ENCODE results near the gene EPHA10. TPM values are rescaled to one million over a fixed set of nuclear protein-coding genes. Genes with fewer than 3 reads are reported as not detected.
"Not testable (repeated sequence)": the region's sequence is repeated elsewhere in the genome, so short reads cannot be mapped to it uniquely, and the experiment has no call there.

EPHA10 gene
- total RNA-seq, 2 experiments from 2014 or later: 0.48 to 0.92 TPM

- CTCF ChIA-PET: interaction anchor here (1.0 to 5.2 kb wide), 4 partner anchors 73 to 167 kb away, joined by 3 to 47 read pairs (median 6); partner anchors contain the start of genes C1orf122, EPHA10, MTF1 and SNIP1
- DNase-seq: no peak
- peaks cover 38% of the 10 kb centered on the region for H3K36me3 Mint-ChIP-seq
Observed at GRCh38 chr1:37692834-37693175, 72.1 kb downstream of the EPHA10 start.

GRCh38 chr1:37692078-37692833 is 72.7 kb downstream of the EPHA10 start, which contains the start of gene CDCA8:
TSS of gene CDCA8 (plus strand) at chr1:37692516. CDS start at chr1:37692691, 175 bp downstream.
- peak within 1 kb of the TSS; percentile 88 for H3K27ac Mint-ChIP-seq
- H3K4me1 Mint-ChIP-seq (ENCODE audit: low read depth): peaks cover 31% of the 10 kb centered on the region
- no peaks in the 10 kb centered on the region for H3K27me3 Mint-ChIP-seq
- intact Hi-C loops (cut with micrococcal nuclease): loop anchor here (1.0 to 5.0 kb wide), 9 partner anchors 47 to 300 kb away; partner anchors contain the start of genes GNL2, MTF1, SF3A3 and SNIP1
- H3K36me3 Mint-ChIP-seq: peaks cover 37% of the 10 kb centered on the region
- ChIA-PET POLR2A (interaction anchor here (0.7 to 2.2 kb wide), 10 partner anchors 10 to 320 kb away, joined by 3 to 11 read pairs (median 3); partner anchors contain the start of genes C1orf122, GNL2, UTP11 and YRDC), CTCF (interaction anchor here (0.7 to 5.2 kb wide), 9 partner anchors 10 to 1223 kb away, joined by 3 to 47 read pairs (median 3); partner anchors contain the start of genes C1orf122, EPHA10, MTF1 and SNIP1)
- peak; percentile 99 for DNase-seq
- H3K9me3 Mint-ChIP-seq: no peaks in the 10 kb centered on the region
- H3K4me3 Mint-ChIP-seq: peak within 1 kb of the TSS; percentile 97

More at GRCh38 chr1:37692834-37693175, 72.1 kb downstream of the EPHA10 start:
- H3K9me3 Mint-ChIP-seq: no peaks in the 10 kb centered on the region
- peak overlapping the region; percentile 97 for H3K4me3 Mint-ChIP-seq
- POLR2A ChIA-PET: interaction anchor here (0.8 to 2.2 kb wide), 8 partner anchors 9 to 218 kb away, joined by 3 to 11 read pairs (median 4); partner anchors contain the start of genes C1orf122, GNL2, YRDC and ZC3H12A
- peaks cover 31% of the 10 kb centered on the region for H3K4me1 Mint-ChIP-seq (ENCODE audit: low read depth)
- no peaks in the 10 kb centered on the region for H3K27me3 Mint-ChIP-seq
- H3K27ac Mint-ChIP-seq: peak overlapping the region; percentile 88
- intact Hi-C loops (cut with micrococcal nuclease): loop anchor here (1.0 to 5.0 kb wide), 9 partner anchors 46 to 299 kb away; partner anchors contain the start of genes GNL2, MTF1, SF3A3 and SNIP1

DNA sequence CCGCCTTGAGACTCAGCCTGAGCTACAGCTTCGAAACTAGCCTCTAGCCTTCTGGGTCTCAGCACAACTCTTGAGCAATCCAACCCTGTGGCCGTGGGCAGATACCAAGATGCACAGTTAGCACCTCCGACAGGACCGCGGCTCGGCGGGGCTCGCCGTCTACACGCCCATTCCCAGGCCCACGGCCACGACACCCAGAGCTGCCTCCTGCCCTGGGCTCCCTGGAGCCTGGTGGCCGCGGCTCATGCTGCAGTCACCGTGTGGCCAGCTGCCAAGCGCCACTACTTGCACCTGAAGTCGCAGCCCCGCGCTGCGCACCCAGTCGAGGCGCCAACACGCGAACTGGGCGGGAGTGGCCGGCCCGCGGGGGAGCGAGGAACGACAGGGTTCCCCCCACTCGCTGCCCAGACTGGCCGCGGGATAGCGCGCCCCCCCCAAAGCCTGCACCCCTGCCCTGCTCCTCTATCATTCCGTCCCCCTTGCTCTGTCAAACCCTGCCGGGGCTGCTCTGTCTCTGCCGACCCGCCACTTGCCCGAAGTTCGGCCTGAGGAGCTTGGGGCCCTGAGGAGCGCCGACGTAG is 73.3 kb downstream of the EPHA10 start:
- peak overlapping the region; percentile 97 for H3K4me3 Mint-ChIP-seq
- DNase-seq: peak; percentile 49

GRCh38 chr1:37688926-37689325 is 76.0 kb downstream of the EPHA10 start:
- no peaks in the 10 kb centered on the region for H3K27me3 Mint-ChIP-seq
- no peaks in the 10 kb centered on the region for H3K9me3 Mint-ChIP-seq
- intact Hi-C loops (cut with micrococcal nuclease): no loop called here
- CTCF ChIA-PET: interaction anchor here (0.7 to 5.2 kb wide), 9 partner anchors 9 to 174 kb away, joined by 3 to 47 read pairs (median 3); partner anchors contain the start of genes GNL2, MEAF6, MTF1 and YRDC
- POLR2A ChIA-PET: interaction anchor here (0.9 to 1.3 kb wide), 5 partner anchors 10 to 211 kb away, joined by 3 to 6 read pairs (median 3); partner anchors contain the start of genes GNL2 and MTF1
- peak overlapping the region; percentile 97 for H3K4me3 Mint-ChIP-seq
- H3K27ac Mint-ChIP-seq: no peak overlapping the region
- no peak for DNase-seq
- peaks cover 31% of the 10 kb centered on the region for H3K36me3 Mint-ChIP-seq
- H3K4me1 Mint-ChIP-seq (ENCODE audit: low read depth): peaks cover 31% of the 10 kb centered on the region

More for the DNA sequence above, 73.3 kb downstream of the EPHA10 start:
- peak overlapping the region; percentile 88 for H3K27ac Mint-ChIP-seq
- intact Hi-C loops (cut with micrococcal nuclease): loop anchor here (1.0 to 5.0 kb wide), 10 partner anchors 48 to 301 kb away; partner anchors contain the start of genes GNL2, MEAF6, MTF1 and SF3A3
- peaks cover 31% of the 10 kb centered on the region for H3K4me1 Mint-ChIP-seq (ENCODE audit: low read depth)
- no peaks in the 10 kb centered on the region for H3K27me3 Mint-ChIP-seq
- POLR2A ChIA-PET: interaction anchor here (0.7 to 2.2 kb wide), 6 partner anchors 64 to 321 kb away, joined by 3 to 11 read pairs (median 4); partner anchors contain the start of genes C1orf122, GNL2, UTP11 and YRDC
- peaks cover 33% of the 10 kb centered on the region for H3K36me3 Mint-ChIP-seq
- CTCF ChIA-PET: interaction anchor here (0.7 to 5.2 kb wide), 7 partner anchors 10 to 1222 kb away, joined by 3 to 47 read pairs (median 4); partner anchors contain the start of genes C1orf122, MTF1 and YRDC
- no peaks in the 10 kb centered on the region for H3K9me3 Mint-ChIP-seq

DNA sequence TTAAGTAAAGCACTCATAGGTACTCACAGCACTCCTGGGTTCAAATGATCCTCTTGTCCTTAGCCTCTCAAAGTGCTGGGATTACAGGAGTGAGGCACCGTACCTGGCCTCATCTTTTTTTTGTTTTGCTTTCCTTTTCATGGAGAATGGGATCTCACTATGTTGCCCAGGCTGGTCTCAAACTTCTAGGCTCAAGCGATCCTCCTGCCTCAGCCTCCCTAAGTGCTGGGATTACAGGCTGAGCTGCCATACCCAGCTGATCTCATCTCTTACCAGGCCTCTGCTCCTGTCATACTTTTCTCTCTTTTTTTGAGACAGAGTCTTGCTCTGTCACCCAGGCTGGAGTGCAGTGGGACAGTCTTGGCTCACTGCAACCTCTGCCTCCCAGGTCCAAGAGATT is 77.2 kb downstream of the EPHA10 start:
- CTCF ChIA-PET: interaction anchor here (0.7 kb wide), 1 partner anchor 85 kb away, joined by 3 read pairs; no protein-coding TSS in a partner anchor
- POLR2A ChIA-PET: interaction anchor here (1.2 kb wide), 1 partner anchor 214 kb away, joined by 5 read pairs; no protein-coding TSS in a partner anchor
- H3K4me3 Mint-ChIP-seq; intact Hi-C loops (cut with micrococcal nuclease); DNase-seq; H3K9me3 Mint-ChIP-seq; H3K27ac Mint-ChIP-seq; H3K27me3 Mint-ChIP-seq: not testable (repeated sequence)
- Mint-ChIP-seq H3K36me3 (peaks cover 36% of the 10 kb centered on the region), H3K4me1 (ENCODE audit: low read depth) (peaks cover 31% of the 10 kb centered on the region)

DNA sequence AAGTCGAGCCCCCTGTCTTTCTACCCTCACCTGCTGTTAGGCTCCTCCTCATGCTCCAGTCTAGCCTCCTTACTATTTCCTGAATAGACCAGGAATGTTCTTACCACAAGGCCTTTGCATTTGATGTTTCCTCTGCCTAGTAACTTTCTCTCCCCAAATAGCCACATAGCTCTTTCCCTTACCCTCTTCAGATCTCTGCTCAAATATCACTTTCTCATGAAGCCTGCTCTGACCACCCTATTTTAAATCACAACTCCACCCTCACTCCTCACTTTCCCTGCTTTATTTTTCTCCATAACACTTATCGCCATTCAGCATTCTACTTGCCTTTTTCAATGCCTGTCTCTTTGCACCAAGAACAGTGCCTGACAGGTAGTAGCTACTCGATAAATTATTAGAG is 79.2 kb downstream of the EPHA10 start:
- Mint-ChIP-seq H3K4me1 (ENCODE audit: low read depth) (peaks cover 26% of the 10 kb centered on the region), H3K27ac (no peak overlapping the region), H3K4me3 (no peak overlapping the region), H3K9me3 (no peaks in the 10 kb centered on the region), H3K36me3 (peaks cover 38% of the 10 kb centered on the region), H3K27me3 (no peaks in the 10 kb centered on the region)
- ChIA-PET CTCF (interaction anchor here (0.7 to 16.2 kb wide), 5 partner anchors 84 to 202 kb away, joined by 3 to 220 read pairs (median 3); no protein-coding TSS in a partner anchor), POLR2A (no interaction called here)
- intact Hi-C loops (cut with micrococcal nuclease): no loop called here
- no peak for DNase-seq

- H3K27ac Mint-ChIP-seq; H3K27me3 Mint-ChIP-seq; H3K9me3 Mint-ChIP-seq; intact Hi-C loops (cut with micrococcal nuclease); DNase-seq; H3K4me3 Mint-ChIP-seq: not testable (repeated sequence)
- ChIA-PET CTCF (interaction anchor here (0.6 to 16.2 kb wide), 4 partner anchors 82 to 176 kb away, joined by 3 to 220 read pairs (median 20); no protein-coding TSS in a partner anchor), POLR2A (interaction anchor here (1.9 kb wide), 1 partner anchor 10 kb away, joined by 5 read pairs; no protein-coding TSS in a partner anchor)
- peaks cover 32% of the 10 kb centered on the region for H3K36me3 Mint-ChIP-seq
- peaks cover 17% of the 10 kb centered on the region for H3K4me1 Mint-ChIP-seq (ENCODE audit: low read depth)
Observed at GRCh38 chr1:37684182-37684581, 80.7 kb downstream of the EPHA10 start.

- no peak overlapping the region for H3K4me3 Mint-ChIP-seq
- peaks cover 2% of the 10 kb centered on the region for H3K4me1 Mint-ChIP-seq (ENCODE audit: low read depth)
- intact Hi-C loops (cut with micrococcal nuclease): loop anchor here (1.0 to 2.0 kb wide), 5 partner anchors 79 to 228 kb away; partner anchors contain the start of genes GNL2 and MEAF6
- H3K36me3 Mint-ChIP-seq: peaks cover 25% of the 10 kb centered on the region
- ChIA-PET POLR2A (interaction anchor here (0.9 to 1.9 kb wide), 2 partner anchors 8 to 126 kb away, joined by 3 to 5 read pairs; partner anchors contain the start of gene YRDC), CTCF (interaction anchor here (0.6 to 16.2 kb wide), 35 partner anchors 8 to 324 kb away, joined by 3 to 220 read pairs (median 4); partner anchors contain the start of genes CDCA8, GNL2 and MEAF6)
- no peak overlapping the region for H3K27ac Mint-ChIP-seq
- no peaks in the 10 kb centered on the region for H3K9me3 Mint-ChIP-seq
- no peaks in the 10 kb centered on the region for H3K27me3 Mint-ChIP-seq
- peak; percentile 84 for DNase-seq
Observed at GRCh38 chr1:37682334-37682987, 82.5 kb downstream of the EPHA10 start.

DNA sequence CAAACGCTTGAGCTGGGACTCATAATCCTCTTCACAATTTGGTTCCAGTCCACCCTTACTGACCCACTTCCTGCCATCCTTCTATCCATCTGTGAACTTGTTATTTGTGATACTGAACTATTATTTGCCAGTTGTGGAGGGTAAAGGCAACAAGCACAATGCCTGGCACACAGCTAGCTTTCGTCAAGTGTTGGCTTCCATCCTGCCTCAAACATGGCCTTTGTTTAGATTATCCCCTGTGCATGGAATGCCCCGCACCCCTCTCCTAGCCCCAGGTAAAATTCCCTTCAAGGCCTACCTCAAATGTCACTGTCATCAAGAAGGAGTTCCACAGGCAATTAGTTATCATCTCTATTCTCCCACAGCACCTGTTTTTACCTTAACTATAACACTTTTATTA is 84.0 kb downstream of the EPHA10 start:
- Mint-ChIP-seq H3K4me3 (no peak overlapping the region), H3K27ac (no peak overlapping the region)
- intact Hi-C loops (cut with micrococcal nuclease): no loop called here

DNA sequence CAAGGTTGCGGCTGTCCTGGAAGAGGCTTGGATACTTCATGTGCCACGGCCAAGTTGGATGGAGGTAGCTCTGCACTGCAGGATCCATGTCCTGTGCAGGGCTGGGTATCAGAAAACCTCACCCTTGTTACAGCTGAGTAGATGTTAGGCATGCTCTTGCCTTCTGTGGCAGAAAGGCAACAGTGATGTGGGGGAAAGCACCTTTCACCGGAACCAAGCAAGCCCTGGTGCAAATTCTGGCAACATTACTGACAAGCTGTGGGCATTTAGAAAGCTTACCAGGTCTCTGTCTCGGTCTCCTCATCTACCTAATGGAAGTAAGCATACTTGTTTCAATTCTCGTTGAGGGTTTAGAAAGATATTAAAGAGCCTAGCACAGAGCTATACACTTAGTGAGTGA is 87.1 kb downstream of the EPHA10 start:
- Mint-ChIP-seq H3K27me3 (no peaks in the 10 kb centered on the region), H3K9me3 (no peaks in the 10 kb centered on the region), H3K4me1 (ENCODE audit: low read depth) (peaks cover 20% of the 10 kb centered on the region), H3K4me3 (no peak overlapping the region), H3K36me3 (peaks cover 4% of the 10 kb centered on the region), H3K27ac (no peak overlapping the region)
- intact Hi-C loops (cut with micrococcal nuclease): no loop called here
- ChIA-PET CTCF (interaction anchor here (1.4 to 16.2 kb wide), 2 partner anchors 76 to 182 kb away, joined by 3 to 220 read pairs; partner anchors contain the start of gene MTF1), POLR2A (no interaction called here)
- DNase-seq: no peak

More for the DNA sequence above, 84.0 kb downstream of the EPHA10 start:
- H3K36me3 Mint-ChIP-seq: peaks cover 18% of the 10 kb centered on the region
- H3K9me3 Mint-ChIP-seq: no peaks in the 10 kb centered on the region
- CTCF ChIA-PET: interaction anchor here (0.6 to 16.2 kb wide), 13 partner anchors 10 to 234 kb away, joined by 3 to 220 read pairs (median 6); partner anchors contain the start of gene CDCA8
- H3K4me1 Mint-ChIP-seq (ENCODE audit: low read depth): peaks cover 6% of the 10 kb centered on the region
- H3K27me3 Mint-ChIP-seq: no peaks in the 10 kb centered on the region
- POLR2A ChIA-PET: interaction anchor here (0.6 kb wide), 1 partner anchor 1215 kb away, joined by 3 read pairs; no protein-coding TSS in a partner anchor
- no peak for DNase-seq

DNA sequence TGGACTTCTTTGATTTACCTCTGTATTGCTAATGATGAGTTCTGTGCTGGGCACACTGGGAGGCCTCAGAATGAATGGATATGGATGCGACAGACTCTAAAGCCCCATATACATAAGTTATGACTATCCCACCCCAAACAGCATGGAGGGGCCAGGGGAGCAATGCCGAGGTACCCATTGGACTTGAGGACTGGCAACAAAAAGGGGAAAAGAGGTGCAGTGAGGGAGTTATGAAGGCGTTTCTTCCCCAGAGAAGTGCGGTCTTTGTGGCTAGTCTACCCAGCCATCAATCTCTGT is 87.8 kb downstream of the EPHA10 start:
- Mint-ChIP-seq H3K27me3 (no peaks in the 10 kb centered on the region), H3K36me3 (peaks cover under 1% of the 10 kb centered on the region), H3K27ac (no peak overlapping the region), H3K4me3 (no peak overlapping the region), H3K4me1 (ENCODE audit: low read depth) (peaks cover 20% of the 10 kb centered on the region), H3K9me3 (no peaks in the 10 kb centered on the region)
- no peak for DNase-seq
- ChIA-PET CTCF (interaction anchor here (16.2 kb wide), 1 partner anchor 75 kb away, joined by 220 read pairs; no protein-coding TSS in a partner anchor), POLR2A (no interaction called here)
- intact Hi-C loops (cut with micrococcal nuclease): no loop called here
